Panc1 (cell line): ENCODE data around the gene ST6GAL2.

ENCODE experiments used
- POLR2AphosphoS5 ChIP-seq: IDR thresholded peaks from 2 replicates; pipeline ENCODE4 v1.6.1; 2012; ENCODE audit warnings: mild to moderate bottlenecking, low read depth, low read length, moderate library complexity
- SIN3A ChIP-seq: IDR thresholded peaks from 2 replicates; pipeline ENCODE4 v1.6.1; 2012; ENCODE audit warnings: low read depth, mild to moderate bottlenecking, low read length, moderate library complexity, borderline replicate concordance; ENCODE audit not compliant: insufficient read depth
- TCF7L2 ChIP-seq: IDR thresholded peaks from 2 replicates; pipeline ENCODE4 v1.6.1; 2011; ENCODE audit warnings: mild to moderate bottlenecking, low read depth, low read length, inconsistent platforms
- TF ChIP-seq, protein P1 (sequence below): fragments of 450-650 bp; IDR thresholded peaks from 2 replicates; pipeline ENCODE4 v1.5.1; 2017; ENCODE audit warnings: mild to moderate bottlenecking
- TF ChIP-seq, protein P2 (sequence below), 2 experiments: IDR thresholded peaks; 2 replicates each; pipeline ENCODE4 v1.6.1; 2011 to 2012; ENCODE audit warnings: low read depth in 2 of 2, control low read depth in 1 of 2, low read length in 1 of 2, mild to moderate bottlenecking in 1 of 2, moderate library complexity in 1 of 2; ENCODE audit not compliant: insufficient read depth in 1 of 2

DNA sequence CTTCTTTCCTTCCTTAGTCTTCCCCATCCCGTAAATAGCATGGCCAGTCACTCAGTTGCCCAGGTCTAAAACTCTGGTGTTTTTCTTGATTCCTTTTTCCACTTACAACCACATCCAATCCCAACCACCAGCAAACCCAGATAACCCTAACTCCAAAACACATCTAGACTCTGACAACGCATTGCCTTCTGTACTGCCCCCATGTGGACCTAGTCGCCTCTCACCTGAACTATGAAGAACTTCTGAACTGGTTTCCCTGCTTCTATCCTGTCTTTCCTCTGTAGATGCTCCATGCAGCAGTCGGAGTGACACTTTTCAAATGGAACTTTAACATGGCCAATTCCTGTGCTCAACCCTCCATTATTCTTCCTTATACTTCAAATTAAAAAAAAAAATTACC lies 26.5 kb downstream of the ST6GAL2 start:
- TF ChIP-seq, protein P1, sequence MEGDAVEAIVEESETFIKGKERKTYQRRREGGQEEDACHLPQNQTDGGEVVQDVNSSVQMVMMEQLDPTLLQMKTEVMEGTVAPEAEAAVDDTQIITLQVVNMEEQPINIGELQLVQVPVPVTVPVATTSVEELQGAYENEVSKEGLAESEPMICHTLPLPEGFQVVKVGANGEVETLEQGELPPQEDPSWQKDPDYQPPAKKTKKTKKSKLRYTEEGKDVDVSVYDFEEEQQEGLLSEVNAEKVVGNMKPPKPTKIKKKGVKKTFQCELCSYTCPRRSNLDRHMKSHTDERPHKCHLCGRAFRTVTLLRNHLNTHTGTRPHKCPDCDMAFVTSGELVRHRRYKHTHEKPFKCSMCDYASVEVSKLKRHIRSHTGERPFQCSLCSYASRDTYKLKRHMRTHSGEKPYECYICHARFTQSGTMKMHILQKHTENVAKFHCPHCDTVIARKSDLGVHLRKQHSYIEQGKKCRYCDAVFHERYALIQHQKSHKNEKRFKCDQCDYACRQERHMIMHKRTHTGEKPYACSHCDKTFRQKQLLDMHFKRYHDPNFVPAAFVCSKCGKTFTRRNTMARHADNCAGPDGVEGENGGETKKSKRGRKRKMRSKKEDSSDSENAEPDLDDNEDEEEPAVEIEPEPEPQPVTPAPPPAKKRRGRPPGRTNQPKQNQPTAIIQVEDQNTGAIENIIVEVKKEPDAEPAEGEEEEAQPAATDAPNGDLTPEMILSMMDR = no peak
- TF ChIP-seq POLR2AphosphoS5 (no peak), SIN3A (no peak), TCF7L2 (no peak)
- TF ChIP-seq, protein P2, sequence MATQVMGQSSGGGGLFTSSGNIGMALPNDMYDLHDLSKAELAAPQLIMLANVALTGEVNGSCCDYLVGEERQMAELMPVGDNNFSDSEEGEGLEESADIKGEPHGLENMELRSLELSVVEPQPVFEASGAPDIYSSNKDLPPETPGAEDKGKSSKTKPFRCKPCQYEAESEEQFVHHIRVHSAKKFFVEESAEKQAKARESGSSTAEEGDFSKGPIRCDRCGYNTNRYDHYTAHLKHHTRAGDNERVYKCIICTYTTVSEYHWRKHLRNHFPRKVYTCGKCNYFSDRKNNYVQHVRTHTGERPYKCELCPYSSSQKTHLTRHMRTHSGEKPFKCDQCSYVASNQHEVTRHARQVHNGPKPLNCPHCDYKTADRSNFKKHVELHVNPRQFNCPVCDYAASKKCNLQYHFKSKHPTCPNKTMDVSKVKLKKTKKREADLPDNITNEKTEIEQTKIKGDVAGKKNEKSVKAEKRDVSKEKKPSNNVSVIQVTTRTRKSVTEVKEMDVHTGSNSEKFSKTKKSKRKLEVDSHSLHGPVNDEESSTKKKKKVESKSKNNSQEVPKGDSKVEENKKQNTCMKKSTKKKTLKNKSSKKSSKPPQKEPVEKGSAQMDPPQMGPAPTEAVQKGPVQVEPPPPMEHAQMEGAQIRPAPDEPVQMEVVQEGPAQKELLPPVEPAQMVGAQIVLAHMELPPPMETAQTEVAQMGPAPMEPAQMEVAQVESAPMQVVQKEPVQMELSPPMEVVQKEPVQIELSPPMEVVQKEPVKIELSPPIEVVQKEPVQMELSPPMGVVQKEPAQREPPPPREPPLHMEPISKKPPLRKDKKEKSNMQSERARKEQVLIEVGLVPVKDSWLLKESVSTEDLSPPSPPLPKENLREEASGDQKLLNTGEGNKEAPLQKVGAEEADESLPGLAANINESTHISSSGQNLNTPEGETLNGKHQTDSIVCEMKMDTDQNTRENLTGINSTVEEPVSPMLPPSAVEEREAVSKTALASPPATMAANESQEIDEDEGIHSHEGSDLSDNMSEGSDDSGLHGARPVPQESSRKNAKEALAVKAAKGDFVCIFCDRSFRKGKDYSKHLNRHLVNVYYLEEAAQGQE (IDR thresholded peaks at IDR 0.05; ENCODE audit: insufficient read depth in 1 of 2, low read depth in 2 of 2, low read length in 1 of 2) = no peak
